ENCODE data around the gene HMGCS2. TPM values are rescaled to one million over a fixed set of nuclear protein-coding genes. Genes with fewer than 3 reads are reported as not detected.
A peak's percentile ranks its signal among the peaks of the same experiment; 100 is the strongest.
"Not testable (repeated sequence)": the region's sequence is repeated elsewhere in the genome, so short reads cannot be mapped to it uniquely, and the experiment has no call there.

HMGCS2 gene
- total RNA-seq, 4 donors from 2014 or later = 10.9 to 1,165 (median 71.0) TPM

DNA sequence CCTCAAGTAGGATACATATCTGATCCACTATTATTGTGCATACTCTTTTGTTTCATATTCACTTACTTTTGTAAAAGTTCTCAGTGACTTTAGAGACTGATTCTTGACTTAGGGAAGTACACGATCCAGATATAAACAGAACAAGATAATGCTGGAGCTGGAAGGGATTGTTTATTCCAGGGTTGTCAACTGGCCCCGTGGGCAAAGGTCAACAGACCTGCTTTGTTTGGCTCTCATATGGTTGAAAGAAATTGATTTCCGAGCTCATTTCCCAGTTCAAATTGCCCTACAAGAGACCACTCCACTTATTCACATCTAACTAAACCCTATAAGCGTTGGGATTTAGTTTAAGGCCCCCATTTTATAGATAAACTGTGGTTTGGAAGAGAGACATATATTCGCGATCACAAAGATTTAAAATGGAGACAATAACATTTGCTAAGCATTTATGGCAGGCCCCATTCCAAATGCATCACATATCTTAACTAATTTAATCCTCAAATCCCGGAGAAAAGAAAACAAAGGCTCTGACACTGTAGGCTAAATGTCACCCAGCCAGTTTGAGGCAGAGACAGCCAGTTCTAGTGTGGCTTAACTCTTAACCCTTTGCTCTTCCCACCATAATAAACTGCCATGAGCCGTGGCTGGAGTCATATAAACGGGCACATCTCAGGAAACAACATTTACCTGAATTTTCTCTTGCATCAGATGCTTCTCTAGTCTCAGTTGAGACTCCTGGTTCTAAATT lies 21.9 kb upstream of the HMGCS2 start:
- Histone ChIP-seq H3K36me3 (no peaks in the 10 kb centered on the region), H3K27ac (peak overlapping the region in 1 of 4 donors; percentile 55), H3K4me3 (no peak overlapping the region), H3K27me3 (no peaks in the 10 kb centered on the region), H3K9me3 (no peaks in the 10 kb centered on the region), H3K4me1 (peaks cover 0 to 4% (median 0%) of the 10 kb centered on the region in 4 donors)
- peak in 1 of 3 donors; percentile 54 for DNase-seq
- no peak for TF ChIP-seq POLR2A (IDR thresholded peaks at IDR 0.05)
- TF ChIP-seq, protein P1, sequence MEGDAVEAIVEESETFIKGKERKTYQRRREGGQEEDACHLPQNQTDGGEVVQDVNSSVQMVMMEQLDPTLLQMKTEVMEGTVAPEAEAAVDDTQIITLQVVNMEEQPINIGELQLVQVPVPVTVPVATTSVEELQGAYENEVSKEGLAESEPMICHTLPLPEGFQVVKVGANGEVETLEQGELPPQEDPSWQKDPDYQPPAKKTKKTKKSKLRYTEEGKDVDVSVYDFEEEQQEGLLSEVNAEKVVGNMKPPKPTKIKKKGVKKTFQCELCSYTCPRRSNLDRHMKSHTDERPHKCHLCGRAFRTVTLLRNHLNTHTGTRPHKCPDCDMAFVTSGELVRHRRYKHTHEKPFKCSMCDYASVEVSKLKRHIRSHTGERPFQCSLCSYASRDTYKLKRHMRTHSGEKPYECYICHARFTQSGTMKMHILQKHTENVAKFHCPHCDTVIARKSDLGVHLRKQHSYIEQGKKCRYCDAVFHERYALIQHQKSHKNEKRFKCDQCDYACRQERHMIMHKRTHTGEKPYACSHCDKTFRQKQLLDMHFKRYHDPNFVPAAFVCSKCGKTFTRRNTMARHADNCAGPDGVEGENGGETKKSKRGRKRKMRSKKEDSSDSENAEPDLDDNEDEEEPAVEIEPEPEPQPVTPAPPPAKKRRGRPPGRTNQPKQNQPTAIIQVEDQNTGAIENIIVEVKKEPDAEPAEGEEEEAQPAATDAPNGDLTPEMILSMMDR (IDR thresholded peaks at IDR 0.05) = no peak

DNA sequence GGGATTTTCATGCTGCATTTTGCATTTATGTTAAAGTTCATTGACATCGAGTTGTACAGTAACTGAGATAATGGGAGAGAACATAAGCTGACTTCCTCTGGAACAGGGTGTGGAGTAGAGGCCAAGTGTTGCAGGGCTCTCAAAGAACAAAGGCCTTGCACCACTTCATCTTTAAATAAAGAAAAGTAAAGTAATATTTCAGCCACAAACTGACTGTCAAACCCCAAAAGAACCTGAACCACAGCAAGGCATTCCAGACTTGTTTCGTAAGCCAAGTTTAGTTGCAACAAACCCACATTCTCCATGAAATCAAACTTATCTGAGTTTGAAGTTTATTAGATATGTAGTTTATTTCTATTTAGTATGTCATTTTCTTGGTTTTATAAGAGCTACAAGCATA lies 19.1 kb upstream of the HMGCS2 start:
- no peak for TF ChIP-seq POLR2A (IDR thresholded peaks at IDR 0.05)
- TF ChIP-seq, protein P1 (IDR thresholded peaks at IDR 0.05) = no peak
- Histone ChIP-seq H3K27me3 (no peaks in the 10 kb centered on the region), H3K4me1 (peaks cover 0 to 4% (median 0%) of the 10 kb centered on the region in 4 donors), H3K27ac (peak overlapping the region in 1 of 4 donors; percentile 78), H3K4me3 (no peak overlapping the region), H3K36me3 (no peaks in the 10 kb centered on the region), H3K9me3 (no peaks in the 10 kb centered on the region)
- DNase-seq = no peak

DNA sequence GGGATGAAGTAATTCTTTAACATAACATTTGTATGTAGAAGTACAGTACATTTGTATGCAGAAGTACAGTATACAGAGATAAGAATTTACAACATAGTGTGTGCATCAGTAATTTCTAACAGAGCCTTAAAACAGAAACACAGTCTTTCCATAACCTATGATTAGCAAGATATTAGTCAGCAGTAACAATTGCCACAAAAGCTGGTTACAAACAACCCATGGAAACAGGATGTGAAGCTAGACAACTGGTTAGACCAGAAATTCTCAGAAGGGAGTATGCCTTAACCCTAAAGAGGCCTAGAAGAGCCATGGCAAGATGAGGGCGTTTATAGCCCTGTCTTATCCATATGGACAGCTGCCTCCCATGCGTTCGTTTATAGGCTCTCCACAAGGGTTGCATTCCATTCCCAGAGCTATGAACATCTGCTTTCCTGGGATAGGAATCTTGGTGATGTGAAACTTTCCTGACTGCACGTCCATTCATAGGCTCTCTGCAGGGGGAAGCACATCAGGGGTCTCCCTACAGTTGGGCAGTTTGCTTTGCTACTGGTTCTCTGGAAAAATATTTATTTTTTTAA lies 17.9 kb upstream of the HMGCS2 start:
- H3K27ac ChIP-seq = peak overlapping the region in 1 of 4 donors; percentile 33
- not testable (repeated sequence) for H3K4me1 ChIP-seq, DNase-seq, H3K36me3 ChIP-seq, H3K27me3 ChIP-seq, H3K4me3 ChIP-seq, H3K9me3 ChIP-seq

DNA sequence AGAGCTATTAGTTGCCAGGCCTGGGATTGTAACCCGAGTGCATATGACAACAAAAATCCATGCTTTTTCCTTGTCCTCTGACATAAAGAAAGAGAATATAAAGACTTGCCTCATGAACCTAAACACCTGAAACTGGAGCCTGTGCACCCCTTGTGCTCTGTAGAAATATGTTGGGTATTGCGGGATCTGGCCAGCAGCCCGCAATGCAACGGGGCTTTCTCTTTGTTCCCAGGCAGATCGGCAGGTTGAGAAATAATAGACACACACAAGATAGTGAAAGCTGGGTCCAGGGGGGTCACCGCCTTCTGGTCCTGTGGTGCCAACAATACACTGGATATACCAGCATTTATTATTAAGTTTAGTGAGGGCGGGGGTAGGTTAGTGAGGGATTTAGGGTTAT lies 17.3 kb upstream of the HMGCS2 start:
- DNase-seq, H3K4me3 ChIP-seq, H3K36me3 ChIP-seq, H3K27me3 ChIP-seq, H3K4me1 ChIP-seq, H3K9me3 ChIP-seq: not testable (repeated sequence)
- H3K27ac ChIP-seq = peak overlapping the region in 1 of 4 donors; percentile 33

DNA sequence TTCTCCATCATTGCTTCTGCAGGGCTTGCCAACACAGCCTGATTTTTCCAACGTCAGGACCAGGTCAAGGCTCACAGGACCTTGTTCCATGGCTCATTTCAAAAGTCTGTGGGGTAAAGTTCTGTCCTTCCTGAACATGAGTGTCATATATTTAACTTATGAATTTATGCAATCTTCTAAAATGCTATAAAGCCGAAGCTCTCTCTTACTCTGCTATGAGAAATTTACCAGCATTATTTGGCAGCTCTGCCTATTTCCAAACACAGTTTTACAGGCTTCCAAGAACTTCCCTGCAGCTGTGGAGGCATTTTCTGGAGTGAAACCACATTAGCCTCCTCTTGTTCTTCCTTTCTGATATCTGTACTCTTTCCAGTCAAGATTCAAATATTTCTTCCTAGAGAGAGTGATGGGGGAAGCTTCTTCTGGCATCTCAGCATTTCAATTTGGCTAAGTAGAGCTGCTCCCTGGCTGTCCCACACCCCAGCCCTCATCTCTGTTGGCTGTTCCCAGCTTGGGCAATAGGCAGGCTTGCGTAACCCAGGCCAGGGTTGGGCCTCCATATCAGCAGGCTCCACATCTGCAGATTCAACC lies 15.6 kb upstream of the HMGCS2 start:
- Histone ChIP-seq H3K27ac (peak overlapping the region in 1 of 4 donors; percentile 59), H3K4me3 (no peak overlapping the region), H3K4me1 (peaks cover 0 to 5% (median 2%) of the 10 kb centered on the region in 4 donors), H3K9me3 (no peaks in the 10 kb centered on the region), H3K36me3 (no peaks in the 10 kb centered on the region), H3K27me3 (no peaks in the 10 kb centered on the region)
- no peak for TF ChIP-seq POLR2A (IDR thresholded peaks at IDR 0.05)
- TF ChIP-seq, protein P1 (IDR thresholded peaks at IDR 0.05) = no peak
- peak in 1 of 3 donors; percentile 80 for DNase-seq

DNA sequence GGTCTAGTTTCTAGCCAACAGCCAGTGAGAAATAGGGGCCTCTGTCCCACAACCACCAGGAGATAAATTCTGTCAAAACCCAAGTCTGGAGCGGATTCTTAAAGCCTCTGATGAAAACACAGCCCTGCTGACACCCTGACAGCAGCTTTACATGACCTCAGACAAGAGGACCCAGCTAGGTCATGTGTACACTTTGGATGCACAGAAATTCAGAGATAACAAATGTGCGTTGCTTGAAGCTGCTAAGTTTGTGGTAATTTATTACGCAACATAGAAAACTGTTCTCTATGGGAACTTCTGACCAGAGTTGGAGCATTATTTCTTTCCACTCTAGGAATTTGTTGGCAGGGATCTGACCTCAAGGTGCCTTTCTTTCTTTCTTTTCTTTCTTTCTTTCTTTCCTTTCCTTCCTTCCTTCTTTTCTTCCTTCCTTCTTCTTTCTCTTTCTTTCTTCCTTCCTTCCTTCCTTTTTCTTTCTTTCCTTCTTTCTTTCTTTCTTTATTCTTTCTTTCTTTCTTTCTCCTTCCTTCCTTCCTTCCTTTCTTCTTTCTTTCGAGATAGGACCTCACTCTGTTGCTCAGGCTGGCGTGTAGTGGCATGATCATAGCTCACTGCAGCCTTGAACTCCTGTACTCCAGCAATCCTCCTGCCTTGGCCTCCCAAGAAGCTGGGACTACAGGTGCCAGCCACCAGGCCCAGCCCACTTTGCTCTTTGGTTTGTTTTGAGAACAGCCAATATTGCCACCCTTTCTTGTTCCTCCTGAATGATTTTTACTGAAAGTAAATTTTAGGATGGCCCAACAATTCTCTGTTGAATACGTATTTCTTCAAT lies 14.9 kb upstream of the HMGCS2 start:
- Histone ChIP-seq H3K27ac (peak overlapping the region in 1 of 4 donors; percentile 59), H3K4me1 (peaks cover 0 to 5% (median 2%) of the 10 kb centered on the region in 4 donors), H3K36me3 (no peaks in the 10 kb centered on the region), H3K9me3 (no peaks in the 10 kb centered on the region), H3K4me3 (no peak overlapping the region), H3K27me3 (no peaks in the 10 kb centered on the region)
- no peak for DNase-seq
- no peak for TF ChIP-seq POLR2A (IDR thresholded peaks at IDR 0.05)
- TF ChIP-seq, protein P1 (IDR thresholded peaks at IDR 0.05) = no peak
